GM12801 (cell line): ENCODE data around the gene PLSCR1.

Experiments used
- CTCF ChIP-seq: IDR thresholded peaks from one replicate; pipeline ENCODE4 v1.5.1; 2011; ENCODE audit warnings: control low read depth; ENCODE audit not compliant: insufficient read length; ENCODE audit errors: extremely low read depth

The PLSCR1 gene

GRCh38 chr3:146560678-146561077 is 16.3 kb upstream of the PLSCR1 start:
- no peak for TF ChIP-seq CTCF

GRCh38 chr3:146559388-146559787 is 15.0 kb upstream of the PLSCR1 start:
- no peak for TF ChIP-seq CTCF

- no peak for TF ChIP-seq CTCF
Observed at GRCh38 chr3:146558781-146559180, 14.4 kb upstream of the PLSCR1 start.

- TF ChIP-seq CTCF, result no peak
Observed at GRCh38 chr3:146557745-146558144, 13.3 kb upstream of the PLSCR1 start.

- no peak for TF ChIP-seq CTCF
Observed at GRCh38 chr3:146555311-146555710, 10.9 kb upstream of the PLSCR1 start.

- no peak for TF ChIP-seq CTCF
Observed at GRCh38 chr3:146554151-146554760, 9.8 kb upstream of the PLSCR1 start.

GRCh38 chr3:146550743-146551510 is 6.5 kb upstream of the PLSCR1 start:
- TF ChIP-seq CTCF, result no peak
